HG03342 (cell line): ENCODE data around the gene ERCC2.
"Not testable (repeated sequence)": the region's sequence is repeated elsewhere in the genome, so short reads cannot be mapped to it uniquely, and the experiment has no call there.

ENCODE experiments used
- ATAC-seq: cut with Tn5 transposase; IDR thresholded peaks from one replicate; pipeline ENCODE4 v1.9.1; 2021; ENCODE audit warnings: mild to moderate bottlenecking, moderate library complexity; ENCODE audit not compliant: unreplicated experiment

Gene ERCC2

GRCh38 chr19:45370410-45371204 is at the start of gene ERCC2:
TSS of gene ERCC2 (minus strand) at chr19:45370573. CDS start at chr19:45370540, 33 bp downstream.
- ATAC-seq, result peak; percentile 95

DNA sequence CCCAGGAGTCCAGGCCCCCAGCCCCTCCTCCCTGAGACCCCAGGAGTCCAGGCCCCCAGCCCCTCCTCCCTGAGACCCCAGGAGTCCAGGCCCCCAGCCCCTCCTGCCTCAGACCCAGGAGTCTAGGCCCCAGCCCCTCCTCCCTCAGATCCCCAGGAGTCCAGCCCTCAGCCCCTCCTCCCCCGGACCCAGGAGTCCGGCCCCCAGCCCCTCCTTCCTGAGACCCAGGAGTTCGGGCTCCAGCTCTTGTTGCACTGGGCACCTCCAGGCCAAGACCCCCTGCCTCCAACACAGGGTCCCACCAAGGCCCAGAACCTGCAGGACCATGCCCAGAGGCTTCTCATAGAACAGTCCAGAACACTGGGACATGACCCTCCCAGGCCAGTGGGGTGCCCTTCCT is 49.5 kb upstream of the ERCC2 start:
- no peak for ATAC-seq

- peak; percentile 54 for ATAC-seq
These were observed 49.0 kb upstream of the ERCC2 start for GRCh38 chr19:45419396-45419795.

DNA sequence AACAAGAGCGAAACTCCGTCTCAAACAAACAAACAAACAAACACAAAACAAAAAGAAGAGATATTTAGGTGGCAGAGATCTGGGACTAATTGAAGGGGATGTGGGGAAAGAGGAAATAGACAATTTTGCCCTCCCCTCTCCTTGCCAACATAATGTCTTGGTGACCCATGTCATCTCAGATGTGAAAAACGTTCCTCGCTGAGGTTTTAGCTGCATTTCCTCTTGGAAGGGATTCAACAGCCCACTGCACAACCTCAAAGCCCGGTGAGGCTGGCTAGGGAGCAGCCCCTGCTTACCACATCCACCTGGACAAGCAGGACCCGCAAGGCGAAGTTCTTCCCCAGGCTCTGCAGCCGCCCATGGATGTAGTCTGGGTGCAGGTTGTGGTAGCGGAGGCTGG is 48.4 kb upstream of the ERCC2 start:
- no peak for ATAC-seq

DNA sequence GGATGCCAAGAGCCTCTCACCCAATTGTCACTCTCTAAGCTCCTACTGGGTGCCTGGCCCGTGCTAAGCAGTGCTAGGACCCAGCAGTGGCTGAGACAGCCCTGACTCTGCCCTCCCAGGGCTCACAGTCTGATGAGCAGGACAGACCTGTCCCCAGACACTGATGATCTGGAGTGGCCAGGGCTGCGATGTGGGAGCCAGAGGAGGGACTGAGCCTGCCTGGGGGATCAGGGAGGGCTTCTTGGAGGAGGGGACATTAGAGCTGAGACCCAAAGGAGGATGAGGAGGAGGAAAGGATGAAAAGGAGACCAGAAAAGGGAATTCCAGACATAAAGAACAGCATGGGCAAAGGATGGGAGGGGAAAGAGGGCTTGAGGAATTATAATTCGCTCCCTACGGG is 46.8 kb upstream of the ERCC2 start:
- ATAC-seq, result no peak

- no peak for ATAC-seq
These were observed 44.1 kb upstream of the ERCC2 start for GRCh38 chr19:45414468-45414867.

DNA sequence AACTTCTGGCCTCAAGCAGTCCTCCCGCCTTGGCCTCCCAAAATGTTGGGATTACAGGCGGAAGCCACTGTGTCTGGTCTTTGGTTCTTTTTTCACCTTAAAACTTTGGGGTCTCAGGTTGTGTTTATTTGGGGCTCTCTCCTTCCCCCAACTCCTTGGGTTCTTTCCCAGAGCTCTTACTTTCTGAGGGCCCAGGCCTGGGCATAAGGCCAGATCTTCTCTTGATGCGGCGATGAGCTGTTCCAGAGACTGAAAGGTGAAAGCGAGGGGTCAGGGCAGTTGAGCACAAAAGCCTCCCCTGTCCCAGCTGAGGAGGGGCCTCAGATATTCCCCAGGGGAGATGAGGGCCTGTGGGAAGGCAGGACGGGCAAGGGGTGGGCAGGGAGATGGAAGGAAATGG is 43.1 kb upstream of the ERCC2 start:
- ATAC-seq, result no peak

DNA sequence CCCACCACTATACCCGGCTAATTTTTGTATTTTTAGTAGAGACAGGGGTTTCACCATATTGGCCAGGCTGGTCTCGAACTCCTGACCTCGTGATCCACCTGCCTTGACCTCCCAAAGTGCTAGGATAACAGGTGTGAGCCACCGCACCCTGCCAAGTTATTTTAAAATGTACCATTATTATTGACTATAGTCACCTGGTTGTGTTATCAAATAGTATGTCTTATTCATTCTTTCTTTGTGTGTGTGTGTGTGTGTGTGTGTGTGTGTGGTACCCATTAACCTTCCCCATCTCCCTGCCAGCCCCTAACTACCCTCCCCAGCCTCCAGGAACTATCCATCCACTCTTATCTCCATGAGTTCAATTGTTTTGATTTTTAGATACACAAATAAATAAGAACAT is 40.0 kb upstream of the ERCC2 start:
- not testable (repeated sequence) for ATAC-seq

- ATAC-seq, result no peak
These were observed 39.2 kb upstream of the ERCC2 start for GRCh38 chr19:45409557-45409920.

DNA sequence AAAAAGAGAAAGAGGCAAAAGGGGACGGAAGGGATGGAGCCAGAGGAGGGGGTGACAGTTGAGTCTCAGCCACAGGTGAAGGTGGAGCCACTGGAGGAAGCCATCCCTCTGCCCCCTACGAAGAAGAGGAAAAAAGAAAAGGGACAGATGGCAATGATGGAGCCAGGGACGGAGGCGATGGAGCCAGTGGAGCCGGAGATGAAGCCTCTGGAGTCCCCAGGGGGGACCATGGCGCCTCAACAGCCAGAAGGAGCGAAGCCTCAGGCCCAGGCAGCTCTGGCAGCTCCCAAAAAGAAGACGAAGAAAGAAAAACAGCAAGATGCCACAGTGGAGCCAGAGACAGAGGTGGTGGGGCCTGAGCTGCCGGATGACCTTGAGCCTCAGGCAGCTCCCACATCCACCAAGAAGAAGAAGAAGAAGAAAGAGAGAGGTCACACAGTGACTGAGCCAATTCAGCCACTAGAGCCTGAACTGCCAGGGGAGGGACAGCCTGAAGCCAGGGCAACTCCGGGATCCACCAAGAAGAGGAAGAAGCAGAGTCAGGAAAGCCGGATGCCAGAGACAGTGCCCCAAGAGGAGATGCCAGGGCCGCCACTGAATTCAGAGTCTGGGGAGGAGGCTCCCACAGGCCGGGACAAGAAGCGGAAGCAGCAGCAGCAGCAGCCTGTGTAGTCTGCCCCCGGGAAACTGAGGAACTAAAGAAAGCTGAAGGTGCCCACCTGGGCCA is 38.6 kb upstream of the ERCC2 start:
- no peak for ATAC-seq

DNA sequence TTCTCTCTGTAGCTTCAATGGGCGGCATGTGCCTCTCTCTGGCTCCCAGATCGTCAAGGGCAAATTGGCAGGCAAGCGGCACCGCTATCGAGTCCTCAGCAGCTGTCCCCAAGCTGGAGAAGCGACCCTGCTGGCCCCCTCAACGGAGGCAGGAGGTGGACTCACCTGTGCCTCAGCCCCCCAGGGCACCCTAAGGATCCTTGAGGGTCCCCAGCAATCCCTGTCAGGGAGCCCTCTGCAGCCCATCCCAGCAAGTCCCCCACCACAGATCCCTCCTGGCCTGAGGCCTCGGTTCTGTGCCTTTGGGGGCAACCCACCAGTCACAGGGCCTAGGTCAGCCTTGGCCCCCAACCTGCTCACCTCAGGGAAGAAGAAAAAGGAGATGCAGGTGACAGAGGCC is 37.7 kb upstream of the ERCC2 start:
- ATAC-seq, result no peak

DNA sequence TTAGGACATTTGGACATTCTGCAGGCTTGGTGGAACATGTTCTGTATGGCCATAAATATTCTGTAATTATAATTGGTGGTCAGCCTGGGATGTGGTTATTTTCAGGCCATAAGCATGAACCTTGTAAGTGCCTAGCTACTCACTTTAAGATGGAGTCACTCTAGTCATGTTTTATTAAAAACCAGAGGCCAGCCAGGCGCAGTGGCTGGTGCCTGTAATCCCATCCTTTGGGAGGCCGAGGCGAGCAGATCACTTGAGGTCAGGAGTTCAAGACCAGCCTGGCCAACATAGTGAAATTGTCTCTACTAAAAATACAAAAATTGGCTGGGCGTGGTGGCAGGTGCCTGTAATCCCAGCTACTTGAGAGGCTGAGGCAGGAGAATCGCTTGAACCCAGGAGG is 37.2 kb upstream of the ERCC2 start:
- not testable (repeated sequence) for ATAC-seq

GRCh38 chr19:45407091-45407375 is 36.7 kb upstream of the ERCC2 start:
- no peak for ATAC-seq

- peak; percentile 59 for ATAC-seq
These were observed 36.1 kb upstream of the ERCC2 start, which contains the start of gene POLR1G for GRCh38 chr19:45406226-45407090. TSS of gene POLR1G (plus strand) at chr19:45406644. CDS start at chr19:45406697, 53 bp downstream.

DNA sequence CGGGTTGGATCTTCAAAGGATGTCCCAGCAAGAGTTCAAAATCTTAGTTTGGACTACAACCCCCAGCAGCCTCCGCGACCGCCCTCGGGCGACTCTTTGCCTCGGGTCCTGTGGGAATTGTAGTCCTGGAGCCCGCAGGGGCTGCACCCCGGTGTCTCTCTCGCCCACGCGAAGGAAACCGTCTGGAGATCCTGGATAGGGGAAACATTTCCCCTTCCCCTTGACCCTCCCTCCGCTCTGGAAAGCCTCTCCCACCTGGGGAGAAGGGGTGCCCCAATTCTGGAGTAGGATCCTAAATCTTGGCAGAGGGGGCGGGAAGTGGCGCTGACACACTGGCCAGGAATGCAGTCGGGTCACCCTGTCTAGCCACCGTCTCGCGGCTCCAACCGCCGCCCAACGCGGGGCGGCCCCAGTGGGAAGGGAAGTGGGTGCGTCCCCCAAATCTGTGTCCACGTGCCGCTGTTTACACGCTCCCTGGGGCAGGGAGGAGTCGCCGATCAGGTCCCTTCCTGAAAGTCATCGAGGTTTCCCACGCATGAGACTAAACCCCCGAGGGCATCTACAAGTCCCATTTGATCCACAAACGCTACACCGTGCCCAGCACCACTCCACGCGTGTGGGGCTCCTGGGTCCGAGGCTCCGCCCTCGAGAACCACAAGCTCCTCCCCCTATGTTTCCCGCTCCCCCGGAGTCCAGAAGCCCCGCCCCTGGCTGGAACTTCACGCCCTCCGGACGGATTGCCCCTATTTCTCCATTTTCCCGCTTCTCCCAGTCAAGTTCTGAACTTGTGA is 35.3 kb upstream of the ERCC2 start:
- peak; percentile 35 for ATAC-seq

GRCh38 chr19:45404557-45405434 is 34.4 kb upstream of the ERCC2 start, which contains the start of gene PPP1R13L:
TSS of gene PPP1R13L (minus strand) at chr19:45405069. CDS start at chr19:45398318, 6,751 bp downstream.
- peak; percentile 29 for ATAC-seq

DNA sequence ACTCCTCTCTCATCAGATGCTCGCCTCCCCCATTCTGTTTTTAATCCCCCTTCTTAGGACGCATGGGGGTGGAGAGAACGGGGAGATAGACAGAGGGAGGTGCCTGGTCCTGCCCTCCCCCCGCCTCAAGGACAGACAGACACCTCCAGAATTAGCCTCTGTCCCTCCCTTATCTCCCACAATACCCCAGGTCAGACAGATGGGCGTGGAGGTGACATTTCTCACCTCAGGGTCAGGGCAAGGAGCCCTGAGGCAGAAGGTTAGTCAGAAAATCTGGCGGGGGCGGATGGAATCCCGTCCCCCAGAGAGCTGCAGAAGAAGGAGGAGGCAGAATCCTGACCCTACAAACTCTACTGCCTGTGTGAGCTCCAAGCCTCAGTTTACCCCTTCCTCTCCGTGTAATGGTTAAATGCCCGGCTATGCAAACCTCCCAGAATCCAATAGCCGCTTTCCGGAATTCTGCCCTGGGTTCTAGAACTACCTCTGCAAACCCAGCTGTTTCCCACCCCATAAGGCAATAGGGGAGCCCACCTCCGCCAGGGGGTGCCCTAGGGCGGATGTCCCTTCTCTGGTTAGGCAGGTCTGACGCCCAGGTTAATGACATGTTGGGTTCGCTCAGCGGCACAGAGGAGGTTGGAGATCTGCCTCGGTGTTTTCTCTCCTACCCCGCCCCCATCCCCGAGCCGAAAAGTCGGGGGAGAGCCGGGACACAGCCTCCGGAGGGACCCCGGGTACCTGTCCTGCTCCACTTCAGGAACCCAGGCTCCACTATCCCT is 33.6 kb upstream of the ERCC2 start:
- ATAC-seq, result no peak

GRCh38 chr19:45403272-45403671 is 32.9 kb upstream of the ERCC2 start:
- no peak for ATAC-seq
